ENCODE measurements around the gene OBSCN. TPM values are rescaled to one million over a fixed set of nuclear protein-coding genes. Genes with fewer than 3 reads are reported as not detected.

The OBSCN gene
- total RNA-seq, 1 donor from 2014 or later, result 17.5 TPM

GRCh38 chr1:228408869-228409805 is 201.3 kb downstream of the OBSCN start:
- Mint-ChIP-seq H3K27ac (ENCODE audit: unreplicated experiment) (no peak overlapping the region), H3K4me3 (ENCODE audit: unreplicated experiment) (peak overlapping the region; percentile 34), H3K36me3 (ENCODE audit: low read depth, unreplicated experiment) (peaks cover 19% of the 10 kb centered on the region), H3K27me3 (ENCODE audit: low read depth, unreplicated experiment) (peaks cover 5% of the 10 kb centered on the region), H3K9me3 (ENCODE audit: unreplicated experiment) (no peaks in the 10 kb centered on the region), H3K4me1 (ENCODE audit: low read depth, unreplicated experiment) (peaks cover 3% of the 10 kb centered on the region)
- no peak overlapping the region for H3K27ac ChIP-seq (ENCODE audit: low read depth, low read length)
- peaks cover 41% of the 10 kb centered on the region for H3K79me2 ChIP-seq (ENCODE audit: insufficient read depth, low read length)
- TF ChIP-seq CTCF (IDR thresholded peaks at IDR 0.05; ENCODE audit: insufficient read depth, low read depth, low read length) (no peak), EZH2 (IDR thresholded peaks at IDR 0.05; ENCODE audit: insufficient read depth, low read length) (no peak)
- no peaks in the 10 kb centered on the region for H3K27me3 ChIP-seq (ENCODE audit: insufficient read depth, low read length)
- no peaks in the 10 kb centered on the region for H3K9me3 ChIP-seq (ENCODE audit: insufficient read depth, low read depth, low read length)
- peaks cover 50% of the 10 kb centered on the region for H4K20me1 ChIP-seq (ENCODE audit: insufficient read depth, low read length)
- no peak for DNase-seq (ENCODE audit: low read depth)
- H3K4me1 ChIP-seq (ENCODE audit: insufficient read depth, low read length), result peaks cover 24% of the 10 kb centered on the region
- H2AFZ ChIP-seq (ENCODE audit: low read depth, low read length), result no peak overlapping the region
- H3K36me3 ChIP-seq (ENCODE audit: insufficient read depth, low read length), result no peaks in the 10 kb centered on the region
- no peak overlapping the region for H3K9ac ChIP-seq (ENCODE audit: low read length)
- no peak for FAIRE-seq
- H3K4me2 ChIP-seq (ENCODE audit: low read length), result no peak overlapping the region
- H3K4me3 ChIP-seq (ENCODE audit: insufficient read depth, low read depth, low read length), result no peak overlapping the region

DNA sequence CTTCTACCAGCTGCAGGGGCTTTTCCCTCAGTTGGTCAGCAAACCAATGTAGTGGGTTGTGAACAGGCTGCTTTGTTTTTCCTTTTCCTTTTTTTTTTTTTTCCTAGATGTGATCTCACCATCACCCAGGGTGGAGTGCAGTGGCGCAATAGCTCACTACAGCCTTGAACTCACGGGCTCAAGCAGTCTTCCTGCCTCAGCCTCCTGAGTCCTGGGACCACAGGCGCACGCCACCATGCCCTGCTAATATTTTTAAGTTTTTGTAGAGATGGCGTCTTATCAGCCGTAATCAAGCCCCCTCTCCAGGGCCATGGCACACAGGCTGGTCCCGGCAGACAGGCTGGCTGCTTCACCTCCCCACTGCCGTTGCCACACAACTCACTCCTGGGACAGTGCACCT is 202.2 kb downstream of the OBSCN start:
- Mint-ChIP-seq H3K9me3 (ENCODE audit: unreplicated experiment) (no peaks in the 10 kb centered on the region), H3K36me3 (ENCODE audit: low read depth, unreplicated experiment) (peaks cover 21% of the 10 kb centered on the region), H3K4me1 (ENCODE audit: low read depth, unreplicated experiment) (no peaks in the 10 kb centered on the region), H3K27me3 (ENCODE audit: low read depth, unreplicated experiment) (peaks cover 8% of the 10 kb centered on the region), H3K4me3 (ENCODE audit: unreplicated experiment) (no peak overlapping the region), H3K27ac (ENCODE audit: unreplicated experiment) (no peak overlapping the region)
- DNase-seq (ENCODE audit: low read depth) (no peak), FAIRE-seq (no peak)
- Histone ChIP-seq H3K9me3 (ENCODE audit: insufficient read depth, low read depth, low read length) (no peaks in the 10 kb centered on the region), H4K20me1 (ENCODE audit: insufficient read depth, low read length) (peaks cover 50% of the 10 kb centered on the region), H3K36me3 (ENCODE audit: insufficient read depth, low read length) (no peaks in the 10 kb centered on the region), H2AFZ (ENCODE audit: low read depth, low read length) (no peak overlapping the region), H3K4me2 (ENCODE audit: low read length) (no peak overlapping the region), H3K9ac (ENCODE audit: low read length) (no peak overlapping the region), H3K79me2 (ENCODE audit: insufficient read depth, low read length) (peaks cover 32% of the 10 kb centered on the region), H3K27me3 (ENCODE audit: insufficient read depth, low read length) (no peaks in the 10 kb centered on the region), H3K27ac (ENCODE audit: low read depth, low read length) (no peak overlapping the region), H3K4me3 (ENCODE audit: insufficient read depth, low read depth, low read length) (no peak overlapping the region), H3K4me1 (ENCODE audit: insufficient read depth, low read length) (peaks cover 17% of the 10 kb centered on the region)
- TF ChIP-seq CTCF (IDR thresholded peaks at IDR 0.05; ENCODE audit: insufficient read depth, low read depth, low read length) (no peak), EZH2 (IDR thresholded peaks at IDR 0.05; ENCODE audit: insufficient read depth, low read length) (no peak)

DNA sequence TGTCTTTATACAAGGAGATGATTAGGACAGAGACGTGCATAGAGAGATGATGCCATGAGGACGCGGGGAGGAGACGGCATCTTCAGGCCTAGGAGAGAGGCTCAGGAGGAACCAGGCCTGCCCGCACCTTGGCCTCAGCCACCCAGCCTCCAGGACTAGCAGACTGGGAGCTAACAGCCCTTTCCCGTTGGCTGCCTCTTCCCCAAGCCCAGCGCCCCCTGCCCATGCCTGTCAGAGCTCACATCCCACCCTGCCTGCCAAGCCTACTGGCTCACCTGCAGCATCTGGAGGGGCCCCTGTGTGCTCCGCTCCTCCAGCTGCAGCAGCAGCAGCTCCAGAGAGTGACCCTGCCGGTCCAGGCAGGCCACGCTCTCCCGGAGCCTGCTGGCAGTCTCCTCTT is 202.8 kb downstream of the OBSCN start:
- H3K27ac ChIP-seq (ENCODE audit: low read depth, low read length), result no peak overlapping the region
- peaks cover 4% of the 10 kb centered on the region for H3K27me3 ChIP-seq (ENCODE audit: insufficient read depth, low read length)
- no peak overlapping the region for H3K4me2 ChIP-seq (ENCODE audit: low read length)
- peaks cover 26% of the 10 kb centered on the region for H3K79me2 ChIP-seq (ENCODE audit: insufficient read depth, low read length)
- H3K27me3 Mint-ChIP-seq (ENCODE audit: low read depth, unreplicated experiment), result peaks cover 14% of the 10 kb centered on the region
- no peak for FAIRE-seq
- H3K4me1 ChIP-seq (ENCODE audit: insufficient read depth, low read length), result peaks cover 12% of the 10 kb centered on the region
- peaks cover 21% of the 10 kb centered on the region for H3K36me3 Mint-ChIP-seq (ENCODE audit: low read depth, unreplicated experiment)
- H3K4me1 Mint-ChIP-seq (ENCODE audit: low read depth, unreplicated experiment), result no peaks in the 10 kb centered on the region
- DNase-seq (ENCODE audit: low read depth), result no peak
- H3K36me3 ChIP-seq (ENCODE audit: insufficient read depth, low read length), result no peaks in the 10 kb centered on the region
- no peak for TF ChIP-seq EZH2 (IDR thresholded peaks at IDR 0.05; ENCODE audit: insufficient read depth, low read length)
- no peak for TF ChIP-seq CTCF (IDR thresholded peaks at IDR 0.05; ENCODE audit: insufficient read depth, low read depth, low read length)
- H3K4me3 ChIP-seq (ENCODE audit: insufficient read depth, low read depth, low read length), result no peak overlapping the region
- no peak overlapping the region for H3K27ac Mint-ChIP-seq (ENCODE audit: unreplicated experiment)
- no peaks in the 10 kb centered on the region for H3K9me3 ChIP-seq (ENCODE audit: insufficient read depth, low read depth, low read length)
- H2AFZ ChIP-seq (ENCODE audit: low read depth, low read length), result no peak overlapping the region
- no peaks in the 10 kb centered on the region for H3K9me3 Mint-ChIP-seq (ENCODE audit: unreplicated experiment)
- H3K4me3 Mint-ChIP-seq (ENCODE audit: unreplicated experiment), result no peak overlapping the region
- H3K9ac ChIP-seq (ENCODE audit: low read length), result no peak overlapping the region
- peaks cover 50% of the 10 kb centered on the region for H4K20me1 ChIP-seq (ENCODE audit: insufficient read depth, low read length)
